Calu3 (cell line): ENCODE data around the gene ARID1B. TPM values are rescaled to one million over a fixed set of nuclear protein-coding genes. Genes with fewer than 3 reads are reported as not detected.

Experiments used
- BruUV-seq: library from RNA; stranded (reverse); fragments of 400-500 nt; replicated peaks from 2 replicates; lab custom pipeline; 2021; lab: Mats Ljungman, UMichigan
- CTCF ChIA-PET: fragments of 300-600 bp; sonication (Branson Sonifier 250); formaldehyde crosslinking; loops from one replicate; lab custom pipeline; 2022; ENCODE audit warnings: antibody characterized with exemption; lab: Charles Lee
- DNase-seq: peaks from one replicate; pipeline ENCODE4 v3.0.0; 2022
- H3K27ac Mint-ChIP-seq: one replicate; pipeline ENCODE4 v1.8.0; 2022; ENCODE audit warnings: mixed read lengths; ENCODE audit not compliant: unreplicated experiment
- H3K27me3 Mint-ChIP-seq: one replicate; pipeline ENCODE4 v1.8.0; 2022; ENCODE audit warnings: mixed read lengths; ENCODE audit not compliant: unreplicated experiment
- H3K36me3 Mint-ChIP-seq: one replicate; pipeline ENCODE4 v1.8.0; 2022; ENCODE audit warnings: mild to moderate bottlenecking, moderate library complexity, mixed read lengths; ENCODE audit not compliant: insufficient read depth, unreplicated experiment
- H3K4me1 Mint-ChIP-seq: one replicate; pipeline ENCODE4 v1.8.0; 2022; ENCODE audit warnings: mild to moderate bottlenecking, low read depth, mixed read lengths; ENCODE audit not compliant: unreplicated experiment
- H3K4me3 Mint-ChIP-seq: one replicate; pipeline ENCODE4 v1.8.0; 2022; ENCODE audit warnings: mild to moderate bottlenecking, low read depth, moderate library complexity, mixed read lengths; ENCODE audit not compliant: unreplicated experiment
- H3K9me3 Mint-ChIP-seq: one replicate; pipeline ENCODE4 v1.8.0; 2022; ENCODE audit warnings: low read depth, mixed read lengths; ENCODE audit not compliant: unreplicated experiment
- intact Hi-C: fragments of 100-400 bp; cut with micrococcal nuclease; formaldehyde crosslinking; loops from one replicate; pipeline ENCODE4 v1.10.0; 2022; ENCODE audit not compliant: unreplicated experiment
- total RNA-seq: library from RNA; stranded (reverse); gene quantifications from 2 replicates; pipeline ENCODE4 v1.2.3, GENCODE V29; 2022
- TF ChIP-seq, protein P1 (sequence below): fragments of 200-600 bp; IDR thresholded peaks from one replicate; pipeline ENCODE4 v1.8.0; 2022; ENCODE audit warnings: antibody characterized with exemption; ENCODE audit not compliant: unreplicated experiment

ARID1B gene
- total RNA-seq, 1 experiment from 2014 or later: 53.5 TPM

- CTCF ChIA-PET: no interaction called here
- Mint-ChIP-seq H3K36me3 (peaks cover 12% of the 10 kb centered on the region), H3K4me1 (peaks cover 12% of the 10 kb centered on the region), H3K27ac (no peak overlapping the region), H3K9me3 (no peaks in the 10 kb centered on the region), H3K4me3 (no peak overlapping the region), H3K27me3 (no peaks in the 10 kb centered on the region)
- TF ChIP-seq, protein P1, sequence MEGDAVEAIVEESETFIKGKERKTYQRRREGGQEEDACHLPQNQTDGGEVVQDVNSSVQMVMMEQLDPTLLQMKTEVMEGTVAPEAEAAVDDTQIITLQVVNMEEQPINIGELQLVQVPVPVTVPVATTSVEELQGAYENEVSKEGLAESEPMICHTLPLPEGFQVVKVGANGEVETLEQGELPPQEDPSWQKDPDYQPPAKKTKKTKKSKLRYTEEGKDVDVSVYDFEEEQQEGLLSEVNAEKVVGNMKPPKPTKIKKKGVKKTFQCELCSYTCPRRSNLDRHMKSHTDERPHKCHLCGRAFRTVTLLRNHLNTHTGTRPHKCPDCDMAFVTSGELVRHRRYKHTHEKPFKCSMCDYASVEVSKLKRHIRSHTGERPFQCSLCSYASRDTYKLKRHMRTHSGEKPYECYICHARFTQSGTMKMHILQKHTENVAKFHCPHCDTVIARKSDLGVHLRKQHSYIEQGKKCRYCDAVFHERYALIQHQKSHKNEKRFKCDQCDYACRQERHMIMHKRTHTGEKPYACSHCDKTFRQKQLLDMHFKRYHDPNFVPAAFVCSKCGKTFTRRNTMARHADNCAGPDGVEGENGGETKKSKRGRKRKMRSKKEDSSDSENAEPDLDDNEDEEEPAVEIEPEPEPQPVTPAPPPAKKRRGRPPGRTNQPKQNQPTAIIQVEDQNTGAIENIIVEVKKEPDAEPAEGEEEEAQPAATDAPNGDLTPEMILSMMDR: no peak
- intact Hi-C loops: no loop called here
- BruUV-seq: no TSS peak
- no peak for DNase-seq
Measured at GRCh38 chr6:157023958-157024357, 246.8 kb downstream of the ARID1B start.

DNA sequence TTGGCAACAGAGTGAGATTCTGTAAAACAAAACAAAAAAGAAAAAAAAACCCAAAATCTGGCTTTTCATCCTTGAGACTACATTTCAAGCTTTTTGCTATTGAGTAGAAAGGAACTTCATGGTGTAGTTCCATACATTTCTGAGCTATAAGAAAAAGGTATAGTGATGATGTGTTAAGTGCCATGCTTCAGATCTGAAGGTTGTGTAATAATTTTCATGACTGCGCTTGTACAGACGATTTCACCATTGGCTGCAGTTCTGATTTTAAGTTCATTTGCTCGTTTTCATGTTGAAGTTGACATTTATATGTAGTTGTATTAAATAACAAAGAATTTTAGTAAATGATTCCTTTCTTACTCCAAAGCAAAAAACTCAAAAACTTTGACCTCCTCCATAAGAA lies 247.6 kb downstream of the ARID1B start:
- Mint-ChIP-seq H3K27me3 (no peaks in the 10 kb centered on the region), H3K36me3 (peaks cover 12% of the 10 kb centered on the region), H3K4me1 (peaks cover 4% of the 10 kb centered on the region), H3K4me3 (no peak overlapping the region), H3K9me3 (no peaks in the 10 kb centered on the region), H3K27ac (no peak overlapping the region)
- CTCF ChIA-PET: no interaction called here
- intact Hi-C loops: no loop called here
- TF ChIP-seq, protein P1: no peak
- no peak for DNase-seq
- no TSS peak for BruUV-seq

GRCh38 chr6:157025437-157025836 lies 248.3 kb downstream of the ARID1B start:
- Mint-ChIP-seq H3K27me3 (no peaks in the 10 kb centered on the region), H3K27ac (no peak overlapping the region), H3K9me3 (no peaks in the 10 kb centered on the region), H3K36me3 (peaks cover 12% of the 10 kb centered on the region), H3K4me3 (no peak overlapping the region), H3K4me1 (no peaks in the 10 kb centered on the region)
- no peak for DNase-seq
- TF ChIP-seq, protein P1: no peak
- no TSS peak for BruUV-seq
- intact Hi-C loops: no loop called here
- CTCF ChIA-PET: no interaction called here

DNA sequence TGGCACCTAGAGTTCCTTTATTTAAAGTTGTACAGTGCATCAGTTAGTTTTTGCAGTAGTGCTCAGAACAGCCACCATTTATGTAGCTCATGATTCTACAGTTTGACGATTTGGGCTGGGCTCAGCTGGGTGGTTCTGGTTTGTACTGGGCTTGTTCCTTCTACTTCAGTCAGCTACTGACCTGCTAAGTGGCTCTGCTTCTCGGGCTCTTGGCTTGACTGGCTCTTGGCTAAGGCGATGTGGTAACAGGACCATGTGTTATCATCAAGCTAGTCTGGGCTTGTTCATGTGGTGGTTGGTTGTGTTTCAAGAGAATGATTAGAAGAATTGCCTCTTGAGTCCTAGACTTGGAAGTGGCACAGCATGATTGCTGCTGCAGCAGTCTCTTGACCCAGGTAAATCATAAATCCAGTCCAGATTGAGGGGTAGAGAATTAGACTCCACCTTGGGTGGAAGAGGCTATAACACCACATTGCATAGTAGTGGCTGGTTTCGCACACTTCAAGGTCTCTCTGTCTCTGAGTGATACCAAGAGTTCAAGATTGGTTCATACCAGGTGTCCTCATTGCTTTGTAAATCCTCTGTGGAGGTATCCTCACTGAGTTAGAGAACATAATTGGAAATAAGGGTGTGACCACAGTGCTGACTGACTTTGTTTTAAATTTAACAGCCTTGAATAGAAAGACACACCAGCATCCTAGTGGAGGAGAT lies 253.0 kb downstream of the ARID1B start:
- no peak for DNase-seq

More for the DNA sequence above, 253.0 kb downstream of the ARID1B start:
- no peaks in the 10 kb centered on the region for H3K36me3 Mint-ChIP-seq
- H3K4me1 Mint-ChIP-seq: no peaks in the 10 kb centered on the region
- TF ChIP-seq, protein P1: no peak
- no peaks in the 10 kb centered on the region for H3K27me3 Mint-ChIP-seq
- H3K9me3 Mint-ChIP-seq: no peaks in the 10 kb centered on the region
- no TSS peak for BruUV-seq
- intact Hi-C loops: loop anchor here (5.0 kb wide), 2 partner anchors 152 to 248 kb away; no protein-coding TSS in a partner anchor
- CTCF ChIA-PET: no interaction called here
- no peak overlapping the region for H3K27ac Mint-ChIP-seq
- H3K4me3 Mint-ChIP-seq: no peak overlapping the region
